AG09309 (cell line): Measurements from ENCODE around the gene HIGD2B.
A peak's percentile ranks its signal among the peaks of the same experiment; 100 is the strongest.
"Not testable (repeated sequence)": the region's sequence is repeated elsewhere in the genome, so short reads cannot be mapped to it uniquely, and the experiment has no call there.

Experiments
- DNase-seq: peaks from one replicate; pipeline ENCODE4 v3.0.0-alpha.2; 2010; ENCODE audit warnings: low read depth
- H3K4me3 ChIP-seq: 2 replicates; pipeline ENCODE4 v1.5.1; 2011; ENCODE audit warnings: mild to moderate bottlenecking, low read depth, low read length, moderate library complexity; ENCODE audit not compliant: control insufficient read depth
- CTCF ChIP-seq: IDR thresholded peaks from 2 replicates; pipeline ENCODE4 v1.5.1; 2011; ENCODE audit warnings: mild to moderate bottlenecking, low read depth, low read length, inconsistent platforms; ENCODE audit not compliant: insufficient read depth, control insufficient read depth; ENCODE audit errors: missing control alignments

Gene HIGD2B

DNA sequence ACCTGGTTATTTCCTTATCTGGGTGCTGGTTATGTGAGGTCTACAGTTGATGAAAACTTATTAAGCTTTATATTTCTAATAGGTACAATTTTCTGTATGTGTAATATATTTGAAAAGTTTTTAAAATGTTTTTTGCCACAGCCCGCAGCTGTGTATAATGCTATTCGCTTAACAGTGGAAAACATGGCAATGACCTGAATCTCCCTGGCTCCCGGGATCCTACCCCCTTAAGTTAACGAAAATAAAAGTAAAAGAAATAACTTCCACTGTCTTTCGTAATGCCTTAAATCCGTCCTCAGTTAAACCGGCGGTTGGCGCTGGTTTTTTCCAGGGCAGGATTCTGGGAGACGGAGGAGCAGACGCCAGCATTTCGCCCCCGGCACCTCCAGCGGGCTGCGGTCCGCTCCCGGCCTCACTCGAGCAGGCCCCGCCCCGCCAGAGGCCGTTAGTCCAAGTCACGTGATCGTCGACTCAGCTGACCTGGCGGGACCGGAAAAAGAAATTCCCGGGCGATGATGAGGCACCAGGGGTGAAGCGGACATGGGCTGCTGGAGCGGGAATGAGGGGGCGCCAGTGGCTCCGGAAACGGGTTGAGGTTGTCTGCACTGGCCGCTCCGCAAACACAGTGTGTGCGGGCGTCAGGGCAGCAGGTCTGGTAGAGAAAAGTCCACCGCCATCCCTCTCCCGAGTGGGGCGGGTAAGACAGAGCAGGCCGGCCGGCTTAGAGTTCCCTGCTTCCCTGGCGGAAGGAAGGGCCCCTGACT lies 49.3 kb downstream of the HIGD2B start:
- peak; percentile 16 for DNase-seq
- peak overlapping the region; percentile 30 for H3K4me3 ChIP-seq

DNA sequence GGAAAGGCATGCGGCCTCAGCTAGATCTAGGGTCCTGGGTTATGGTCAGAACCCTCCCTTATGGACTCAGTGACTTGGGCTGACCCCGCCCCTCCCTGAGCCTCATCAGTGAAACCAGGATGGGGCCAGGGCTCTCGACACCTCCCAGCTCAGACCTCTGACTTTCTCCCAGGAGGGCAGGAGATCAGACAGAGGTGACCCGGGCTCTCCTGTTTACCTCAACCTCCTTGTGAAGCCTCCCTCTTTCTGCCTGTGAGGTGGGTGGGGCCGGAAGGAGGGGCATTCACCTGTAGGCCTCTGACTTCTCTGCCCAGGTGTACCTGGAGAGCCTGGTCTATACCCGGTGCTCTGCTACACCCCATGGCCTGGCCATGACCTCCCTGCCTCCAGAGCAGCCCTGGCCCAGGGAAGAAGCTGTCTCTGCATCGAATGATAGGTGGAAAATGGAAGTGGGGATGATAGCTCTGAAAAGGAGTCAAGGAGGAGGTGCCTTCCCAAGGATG lies 56.9 kb downstream of the HIGD2B start:
- not testable (repeated sequence) for H3K4me3 ChIP-seq, DNase-seq

DNA sequence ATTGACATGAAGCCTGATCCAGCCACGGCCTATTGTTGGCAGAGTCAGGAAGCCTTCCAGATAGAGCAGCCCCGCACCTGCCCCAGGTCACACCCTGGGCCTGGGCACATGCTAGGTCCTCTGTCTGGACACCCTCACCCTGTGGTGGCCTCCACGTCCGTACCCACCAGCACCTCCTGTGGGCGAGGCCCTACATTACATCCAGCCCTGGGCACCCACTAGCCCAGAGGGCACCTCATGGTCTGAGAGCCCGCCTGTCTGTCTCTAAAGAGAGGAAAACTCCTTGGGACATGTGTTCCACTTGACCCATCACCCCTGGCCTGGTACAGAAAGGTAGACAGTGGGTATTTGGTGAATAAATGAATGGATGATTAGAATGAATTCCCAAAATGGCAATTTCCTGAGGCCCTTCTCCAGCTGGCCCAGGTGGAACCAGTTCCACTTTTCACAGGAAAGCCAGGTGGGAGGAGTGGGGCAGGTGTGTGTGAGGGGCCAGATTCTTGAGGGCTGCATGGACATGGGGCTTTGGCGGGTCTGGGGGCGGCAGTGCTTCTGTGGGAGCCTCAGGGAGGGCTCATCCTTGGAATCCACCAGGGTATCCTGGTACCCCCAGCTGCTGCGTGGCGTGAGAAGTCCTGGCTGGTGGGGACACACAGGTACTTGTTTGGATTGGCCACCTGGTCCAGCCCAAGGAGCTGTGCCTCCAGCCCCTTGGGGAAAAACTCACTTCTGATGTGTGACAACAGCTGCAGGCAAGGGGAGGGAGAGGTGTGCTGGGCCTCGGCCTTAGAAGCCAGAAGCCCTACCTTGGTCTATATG lies 57.5 kb downstream of the HIGD2B start:
- TF ChIP-seq CTCF, result peak; percentile 22
- not testable (repeated sequence) for DNase-seq, H3K4me3 ChIP-seq

DNA sequence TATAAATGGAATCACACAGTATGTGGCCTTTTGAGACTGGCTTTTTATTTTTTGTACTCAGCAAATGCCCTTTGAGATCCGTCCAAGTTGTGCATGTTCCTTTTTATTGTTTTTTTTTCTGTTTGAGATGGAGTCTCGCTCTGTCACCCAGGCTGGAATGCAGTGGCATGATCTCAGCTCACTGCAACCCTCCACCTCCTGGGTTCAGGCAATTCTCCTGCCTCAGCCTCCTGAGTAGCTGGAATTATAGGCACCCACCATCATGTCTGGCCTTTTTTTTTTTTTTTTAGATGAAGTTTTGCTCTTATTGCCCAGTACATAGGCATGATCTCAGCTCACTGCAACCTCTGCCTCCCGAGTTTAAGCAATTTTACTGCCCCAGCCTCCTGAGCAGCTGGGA lies 59.8 kb downstream of the HIGD2B start:
- DNase-seq, H3K4me3 ChIP-seq: not testable (repeated sequence)
